NCI-H1694 treated with DMSO at 0.1 percent for 48 hours (cell line): ENCODE measurements around the gene ATP10A.
A peak's percentile ranks its signal among the peaks of the same experiment; 100 is the strongest.
"Not testable (repeated sequence)": the region's sequence is repeated elsewhere in the genome, so short reads cannot be mapped to it uniquely, and the experiment has no call there.

ENCODE experiments used
- DNase-seq: peaks from one replicate; lab custom pipeline; 2025; lab: John Stamatoyannopoulos, UW

Gene ATP10A

GRCh38 chr15:25792128-25792527 is 71.0 kb downstream of the ATP10A start:
- no peak for DNase-seq

DNA sequence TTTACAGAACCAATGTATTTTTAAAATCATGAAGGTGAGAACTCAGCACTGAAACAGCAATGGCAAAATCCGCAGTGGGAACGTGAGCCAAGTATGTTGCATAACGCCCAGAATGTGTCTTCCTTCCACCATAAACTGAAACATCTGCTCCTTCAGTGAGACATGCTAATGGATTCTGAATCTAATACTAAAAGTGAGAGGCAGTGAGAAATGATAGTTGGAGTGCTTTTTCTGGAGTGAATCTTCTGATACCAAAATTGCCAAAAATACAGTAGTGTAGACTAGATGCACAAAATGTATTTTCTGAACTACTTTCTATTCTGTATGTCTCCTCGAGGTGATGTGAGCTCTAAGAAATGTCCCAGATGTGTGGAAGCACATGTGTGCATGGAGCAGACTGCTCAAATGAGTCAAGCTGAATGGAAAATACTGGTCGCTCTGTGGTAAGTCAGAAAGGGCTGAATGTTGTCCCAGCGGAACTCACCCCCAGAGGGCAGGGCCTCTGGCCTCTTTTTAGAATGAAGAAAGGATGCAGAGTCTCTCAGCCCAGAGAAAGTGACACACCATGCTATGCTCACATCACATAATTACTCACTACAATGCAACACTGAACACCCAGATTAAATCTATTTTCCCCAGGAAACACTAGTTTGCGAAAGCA is 73.0 kb downstream of the ATP10A start:
- peak; percentile 12 for DNase-seq

DNA sequence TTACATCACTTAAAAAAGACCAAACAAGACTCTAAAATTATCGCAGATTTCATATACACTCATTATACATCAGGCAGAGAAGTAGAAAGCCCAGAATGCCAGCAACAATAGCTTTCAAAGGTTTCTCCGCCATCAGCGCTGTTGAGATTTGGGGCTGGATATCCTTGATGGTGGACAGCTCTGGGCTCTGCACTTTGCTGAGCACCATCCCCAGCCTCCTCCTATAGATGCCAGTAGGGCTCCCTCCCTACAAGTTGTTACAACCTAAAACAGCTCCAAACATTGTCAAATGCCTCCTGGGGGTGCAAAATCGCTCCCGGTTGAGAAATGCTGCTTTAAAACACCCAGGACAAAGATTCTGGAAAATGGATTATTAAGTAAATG is 73.5 kb downstream of the ATP10A start:
- no peak for DNase-seq

- no peak for DNase-seq
Measured at GRCh38 chr15:25789211-25789610, 73.9 kb downstream of the ATP10A start.

DNA sequence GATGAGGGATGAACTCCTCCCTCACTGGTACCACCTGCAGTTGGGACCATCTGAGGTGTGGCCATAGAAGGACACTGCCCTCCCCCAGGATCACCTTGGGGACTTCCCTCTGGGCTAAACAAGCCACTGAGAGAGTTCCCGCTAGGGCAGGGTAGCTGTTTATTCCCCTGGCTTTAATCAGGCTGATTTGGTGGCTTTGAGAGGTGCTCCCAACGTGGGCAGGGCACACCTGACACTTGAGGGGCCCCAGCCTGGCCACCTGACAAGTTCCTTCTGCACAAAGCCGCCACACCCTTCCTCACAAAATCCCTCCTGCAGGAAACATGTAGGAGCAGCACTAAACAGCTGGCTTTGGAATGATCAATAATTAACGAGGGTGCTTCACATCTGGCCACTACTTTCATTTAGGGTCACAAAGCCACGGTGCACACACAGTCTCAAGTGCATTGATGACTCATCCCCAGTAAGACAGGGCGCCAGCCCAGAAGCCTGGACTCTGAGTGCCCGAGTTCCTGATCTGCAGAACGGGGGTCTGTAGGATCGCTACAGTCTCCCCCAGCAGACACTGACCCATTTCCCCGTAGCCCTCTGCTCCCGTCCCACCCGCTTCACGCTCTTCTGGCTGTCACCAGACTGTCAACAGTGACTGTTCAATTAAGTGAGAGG is 75.1 kb downstream of the ATP10A start:
- DNase-seq = no peak

DNA sequence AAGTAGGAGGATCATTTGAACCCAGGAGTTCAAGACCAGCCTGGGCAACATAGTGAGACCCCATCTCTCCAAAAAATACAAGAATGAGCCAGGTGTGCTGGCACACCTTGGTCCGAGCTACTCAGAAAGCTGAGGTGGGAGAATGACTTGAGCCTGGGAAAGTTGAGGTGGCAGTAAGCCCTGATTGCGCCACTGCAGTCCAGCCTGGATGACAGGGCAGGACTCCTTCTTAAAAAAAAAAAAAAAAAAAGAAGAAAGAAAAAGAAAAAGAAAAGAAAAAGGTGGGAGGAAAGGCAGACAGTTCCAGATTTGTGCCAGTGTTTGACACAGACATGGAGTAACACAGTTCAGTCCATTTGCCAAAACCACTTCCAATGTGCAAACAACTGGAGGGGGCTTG is 75.7 kb downstream of the ATP10A start:
- DNase-seq = no peak

GRCh38 chr15:25786040-25786439 is 77.1 kb downstream of the ATP10A start:
- no peak for DNase-seq

DNA sequence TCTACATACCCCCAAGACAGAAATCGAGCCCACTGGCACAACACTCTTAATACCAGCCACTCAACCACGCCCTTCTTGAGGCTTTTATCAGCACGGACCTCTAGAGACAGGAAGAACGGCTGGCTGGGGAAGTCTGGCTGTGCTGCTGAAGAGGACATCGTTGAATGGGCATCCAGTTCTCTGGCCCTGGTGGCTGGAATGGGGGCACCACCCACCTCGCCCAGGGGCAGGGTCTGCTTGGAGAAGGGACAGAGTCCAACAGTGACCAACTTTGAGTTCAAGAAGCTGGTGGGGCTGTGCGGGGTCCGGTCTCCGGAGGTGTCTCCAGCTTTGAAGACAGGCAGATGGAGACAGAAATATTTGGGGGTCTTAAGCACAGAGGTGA is 77.5 kb downstream of the ATP10A start:
- DNase-seq = no peak

GRCh38 chr15:25784876-25785640 is 78.1 kb downstream of the ATP10A start:
- no peak for DNase-seq

DNA sequence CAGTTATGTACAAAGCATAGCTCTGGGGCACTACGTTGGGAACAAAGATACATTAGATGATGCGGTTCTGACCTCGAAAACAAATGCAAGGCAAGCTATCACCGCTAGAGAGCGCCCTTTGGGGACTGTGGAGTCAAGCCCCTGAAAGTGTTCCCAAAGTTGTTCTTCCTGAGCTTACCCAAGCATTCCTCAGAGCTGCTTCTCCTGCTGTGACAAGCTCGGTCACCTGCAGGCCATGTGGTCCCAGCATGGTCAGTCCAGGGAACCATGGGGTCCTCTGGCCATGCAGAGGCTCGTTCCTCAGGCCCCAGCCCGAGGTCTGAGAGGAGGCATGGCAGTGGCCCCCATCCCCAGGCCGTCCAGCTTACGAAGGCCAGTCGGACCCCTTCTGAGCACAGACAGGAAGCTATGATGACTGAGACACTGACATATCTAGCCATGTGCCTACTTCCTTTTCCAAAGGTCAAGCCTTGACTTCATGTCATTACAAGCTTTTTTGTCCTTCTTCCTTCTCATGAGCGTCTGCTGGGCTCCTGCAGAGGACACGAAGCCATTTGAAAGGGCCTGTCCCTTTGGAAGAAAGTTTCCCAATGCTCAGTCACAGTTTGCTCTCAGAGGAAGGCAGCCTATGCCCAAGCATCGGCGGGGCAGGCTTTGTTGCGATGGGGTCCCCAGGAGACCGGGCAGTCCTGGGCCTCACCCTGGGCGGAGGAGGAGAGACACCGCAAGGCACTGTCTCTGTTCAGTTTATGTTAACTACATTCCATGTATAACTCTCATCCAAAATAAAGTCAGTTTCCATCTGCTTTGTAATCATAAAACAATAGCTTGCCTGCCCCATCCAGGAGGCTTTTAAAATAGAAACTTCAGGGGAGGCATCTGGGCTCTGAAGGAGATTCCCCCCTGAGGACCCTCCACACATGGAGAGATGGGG is 79.3 kb downstream of the ATP10A start:
- DNase-seq = no peak

DNA sequence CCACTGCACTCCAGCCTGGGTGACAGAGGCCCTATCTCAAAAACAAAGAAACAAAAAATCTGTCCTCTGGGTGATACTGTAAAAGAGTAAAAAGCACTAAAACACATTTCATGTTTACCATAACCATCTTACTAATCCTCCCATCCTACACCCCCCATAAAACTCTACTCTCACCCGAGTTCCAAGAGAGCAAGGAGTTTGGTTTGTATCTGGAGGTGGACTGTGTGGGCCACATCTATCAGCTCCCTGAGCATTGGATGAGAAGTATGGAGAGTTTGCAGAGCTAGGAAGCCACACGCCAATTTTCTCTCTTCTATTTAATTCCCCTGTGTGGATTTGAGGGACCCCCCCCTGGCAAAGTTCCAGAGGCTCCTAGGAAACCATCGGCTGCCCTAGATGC is 80.0 kb downstream of the ATP10A start:
- DNase-seq = no peak

GRCh38 chr15:25780479-25781255 is 82.5 kb downstream of the ATP10A start:
- no peak for DNase-seq

DNA sequence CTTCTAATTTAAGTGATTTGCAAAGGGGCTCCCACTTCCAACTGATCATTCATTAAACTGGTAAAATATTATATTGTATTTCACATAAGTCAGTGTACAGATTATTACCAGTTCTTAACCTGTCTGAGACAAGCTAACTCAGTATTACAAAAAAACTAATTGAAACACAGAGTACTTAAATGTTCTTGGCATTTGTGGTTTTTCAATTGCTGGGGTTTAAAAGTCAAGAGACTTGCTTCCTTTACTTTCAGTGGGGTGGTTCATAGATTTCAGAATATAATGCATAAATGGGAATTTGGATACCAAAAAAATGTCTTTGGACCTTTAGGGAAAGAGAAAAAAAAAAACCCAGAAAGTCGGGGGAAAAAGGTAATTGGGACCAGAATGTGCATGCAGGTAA is 85.0 kb downstream of the ATP10A start:
- no peak for DNase-seq

DNA sequence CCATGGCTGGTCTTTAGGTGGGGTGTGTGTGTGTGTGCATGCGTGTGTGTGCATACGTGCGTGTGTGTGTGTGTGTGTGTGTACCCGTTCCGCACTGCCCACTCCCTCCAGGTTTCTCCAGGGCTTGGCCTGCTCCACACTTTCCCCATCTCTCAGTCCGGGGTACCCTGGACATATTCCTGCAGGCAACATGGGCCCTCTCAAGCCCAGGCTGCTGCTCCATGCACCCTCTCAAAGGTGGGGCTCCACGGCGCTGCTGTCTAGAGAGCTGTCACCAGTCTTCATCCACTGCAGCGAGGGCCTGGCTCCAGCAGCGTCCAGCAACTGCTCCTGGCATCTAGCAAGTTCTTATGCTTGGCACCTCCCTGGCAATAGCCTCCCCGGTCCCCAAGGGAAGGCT is 86.1 kb downstream of the ATP10A start:
- DNase-seq = no peak

GRCh38 chr15:25776071-25776746 is 86.9 kb downstream of the ATP10A start:
- DNase-seq = no peak

GRCh38 chr15:25775317-25775912 is 87.7 kb downstream of the ATP10A start:
- no peak for DNase-seq

DNA sequence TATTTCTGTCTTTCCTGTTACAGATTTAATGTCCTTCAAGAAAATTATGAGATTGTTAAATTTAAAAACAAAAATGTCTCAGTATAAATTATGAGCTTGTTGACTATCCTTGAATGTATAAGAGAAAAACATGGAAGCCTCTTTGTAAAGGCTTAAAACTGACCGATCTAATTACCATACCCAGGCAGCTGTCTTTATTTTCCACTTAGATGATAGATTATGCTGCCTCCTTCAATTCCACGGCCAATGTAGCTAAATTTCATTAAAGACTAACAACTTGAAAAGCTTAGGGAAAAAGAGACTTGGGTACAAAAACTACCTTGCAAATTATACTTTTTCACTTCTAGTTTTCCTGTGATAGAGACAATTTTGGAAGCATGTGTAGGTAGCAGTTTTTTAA is 88.3 kb downstream of the ATP10A start:
- no peak for DNase-seq

- DNase-seq = no peak
Measured at GRCh38 chr15:25773248-25773647, 89.9 kb downstream of the ATP10A start.

DNA sequence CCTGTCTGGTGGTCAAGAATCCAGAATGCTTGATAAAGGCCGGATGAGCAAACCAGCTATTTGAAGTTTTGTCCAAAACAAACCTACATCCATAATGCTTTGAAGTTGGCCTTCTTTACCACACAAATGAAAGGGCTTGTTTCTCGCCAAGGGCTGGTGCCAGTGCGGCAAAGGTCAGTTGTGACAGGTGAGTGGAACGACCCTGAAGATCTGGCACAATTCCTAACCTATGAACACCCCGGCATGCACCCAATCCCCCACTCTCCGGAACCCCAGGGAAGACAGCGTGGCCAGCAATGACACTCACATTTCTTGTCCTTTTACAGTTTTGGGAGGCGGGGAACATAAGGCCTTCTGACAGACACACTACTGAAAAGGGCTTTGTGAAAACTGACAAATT is 90.6 kb downstream of the ATP10A start:
- no peak for DNase-seq

- not testable (repeated sequence) for DNase-seq
Measured at GRCh38 chr15:25771736-25772135, 91.4 kb downstream of the ATP10A start.
